Trophoblast cell (in vitro differentiated cells and primary cell): ENCODE measurements around the gene CCDC85C.

Experiments used
- DNase-seq, 2 donors: peaks; one replicate each; pipeline ENCODE4 v3.0.0-alpha.2; 2016
- H2AFZ ChIP-seq: 2 replicates; pipeline ENCODE4 v1.6.1; 2013; ENCODE audit warnings: low read length, moderate library complexity, mild to moderate bottlenecking; ENCODE audit not compliant: insufficient read depth, poor library complexity
- H2AK5ac ChIP-seq: 2 replicates; pipeline ENCODE4 v1.6.1; 2013; ENCODE audit warnings: mild to moderate bottlenecking, low read length
- H2BK120ac ChIP-seq: 2 replicates; pipeline ENCODE4 v1.6.1; 2013; ENCODE audit warnings: low read length, mild to moderate bottlenecking, moderate library complexity; ENCODE audit not compliant: insufficient read depth, poor library complexity
- H2BK12ac ChIP-seq: 2 replicates; pipeline ENCODE4 v1.6.1; 2013; ENCODE audit warnings: mild to moderate bottlenecking, low read length, moderate library complexity
- H2BK5ac ChIP-seq: 2 replicates; pipeline ENCODE4 v1.6.1; 2013; ENCODE audit warnings: low read length, low read depth, moderate library complexity, mild to moderate bottlenecking; ENCODE audit not compliant: poor library complexity
- H3K14ac ChIP-seq: 2 replicates; pipeline ENCODE4 v1.6.1; 2013; ENCODE audit warnings: mild to moderate bottlenecking, low read length
- H3K18ac ChIP-seq: 2 replicates; pipeline ENCODE4 v1.6.1; 2013; ENCODE audit warnings: mild to moderate bottlenecking, low read length
- H3K23ac ChIP-seq: 2 replicates; pipeline ENCODE4 v1.6.1; 2013; ENCODE audit warnings: low read length
- H3K27ac ChIP-seq: 2 replicates; pipeline ENCODE4 v1.5.1; 2013; ENCODE audit warnings: low read depth, mild to moderate bottlenecking, inconsistent platforms, low read length, moderate library complexity
- H3K27me3 ChIP-seq: 2 replicates; pipeline ENCODE4 v1.6.1; 2013; ENCODE audit warnings: inconsistent platforms, mild to moderate bottlenecking, low read length, moderate library complexity; ENCODE audit not compliant: insufficient read depth
- H3K36me3 ChIP-seq, 2 experiments: 1 replicate in 1 of 2; 2 replicates in 1 of 2; pipeline ENCODE4 v1.6.1; 2013; ENCODE audit warnings: low read length in 2 of 2, mild to moderate bottlenecking in 2 of 2, moderate library complexity in 1 of 2; ENCODE audit not compliant: insufficient read depth in 2 of 2, control insufficient read depth in 1 of 2
- H3K4ac ChIP-seq: 2 replicates; pipeline ENCODE4 v1.6.1; 2013; ENCODE audit warnings: low read depth, mild to moderate bottlenecking, low read length, moderate library complexity
- H3K4me1 ChIP-seq, 2 experiments: 1 replicate in 1 of 2; 2 replicates in 1 of 2; pipeline ENCODE4 v1.6.1; 2013; ENCODE audit warnings: low read length in 2 of 2, mild to moderate bottlenecking in 2 of 2, moderate library complexity in 1 of 2; ENCODE audit not compliant: insufficient read depth in 2 of 2, control insufficient read depth in 1 of 2
- H3K4me2 ChIP-seq: 2 replicates; pipeline ENCODE4 v1.6.1; 2013; ENCODE audit warnings: inconsistent platforms, mild to moderate bottlenecking, low read length, moderate library complexity
- H3K4me3 ChIP-seq: 2 replicates; pipeline ENCODE4 v1.5.1; 2013; ENCODE audit warnings: mild to moderate bottlenecking, low read depth, low read length, inconsistent platforms
- H3K79me1 ChIP-seq: one replicate; pipeline ENCODE4 v1.6.1; 2013; ENCODE audit warnings: low read length
- H3K79me2 ChIP-seq: 2 replicates; pipeline ENCODE4 v1.6.1; 2013; ENCODE audit warnings: low read length, mild to moderate bottlenecking; ENCODE audit not compliant: control insufficient read depth, insufficient read depth, poor library complexity
- H3K9ac ChIP-seq: 2 replicates; pipeline ENCODE4 v1.6.1; 2013; ENCODE audit warnings: mild to moderate bottlenecking, low read length
- H3K9me3 ChIP-seq: 2 replicates; pipeline ENCODE4 v1.6.1; 2013; ENCODE audit warnings: low read depth, mild to moderate bottlenecking, control low read depth, inconsistent platforms, low read length; ENCODE audit not compliant: insufficient read depth
- H4K12ac ChIP-seq: 2 replicates; pipeline ENCODE4 v1.6.1; 2013; ENCODE audit warnings: low read depth, mild to moderate bottlenecking, low read length, moderate library complexity
- H4K8ac ChIP-seq: 2 replicates; pipeline ENCODE4 v1.6.1; 2013; ENCODE audit warnings: low read depth, mild to moderate bottlenecking, low read length, moderate library complexity
- H4K91ac ChIP-seq: one replicate; pipeline ENCODE4 v1.6.1; 2013; ENCODE audit warnings: low read depth, mild to moderate bottlenecking, low read length, moderate library complexity
- WGBS: extraction: QIAGEN DNeasy Blood & Tissue Kit; methylation state at CpG from one replicate; pipeline ENCODE4 v1.1.7; 2013; ENCODE audit warnings: missing lambda C conversion rate; ENCODE audit not compliant: insufficient read length, insufficient coverage; ENCODE audit errors: extremely low coverage; 5-methylcytosine and 5-hydroxymethylcytosine counted together

CCDC85C gene

GRCh38 chr14:99518441-99519346 lies 85.3 kb downstream of the CCDC85C start:
- H3K27me3 ChIP-seq = no peaks in the 10 kb centered on the region
- no peak overlapping the region for H2BK120ac ChIP-seq
- peak; percentile 45 to 84 for DNase-seq
- no peak overlapping the region for H4K91ac ChIP-seq
- H2BK12ac ChIP-seq = no peak overlapping the region
- no peak overlapping the region for H3K4me3 ChIP-seq
- H3K36me3 ChIP-seq = peaks cover 12 to 19% of the 10 kb centered on the region in 2 experiments
- WGBS = no CpG with 5 or more reads among the region's 21 CpGs
- H3K4ac ChIP-seq = no peak overlapping the region
- H3K23ac ChIP-seq = no peak overlapping the region
- no peaks in the 10 kb centered on the region for H3K79me2 ChIP-seq
- H2AK5ac ChIP-seq = no peak overlapping the region
- no peak overlapping the region for H2BK5ac ChIP-seq
- no peak overlapping the region for H3K14ac ChIP-seq
- H3K4me1 ChIP-seq = peaks cover 8 to 16% of the 10 kb centered on the region in 2 experiments
- no peaks in the 10 kb centered on the region for H3K9me3 ChIP-seq
- no peak overlapping the region for H3K18ac ChIP-seq
- no peak overlapping the region for H2AFZ ChIP-seq
- no peaks in the 10 kb centered on the region for H3K79me1 ChIP-seq
- no peak overlapping the region for H3K9ac ChIP-seq
- no peak overlapping the region for H3K4me2 ChIP-seq
- no peak overlapping the region for H3K27ac ChIP-seq
- H4K8ac ChIP-seq = no peak overlapping the region
- H4K12ac ChIP-seq = no peak overlapping the region

- WGBS = no CpG with 5 or more reads among the region's 16 CpGs
Measured at GRCh38 chr14:99517643-99518381, 86.2 kb downstream of the CCDC85C start.

GRCh38 chr14:99516871-99517642 lies 87.0 kb downstream of the CCDC85C start:
- H2AFZ ChIP-seq = no peak overlapping the region
- no peak overlapping the region for H3K14ac ChIP-seq
- peaks cover 0 to 2% of the 10 kb centered on the region in 2 experiments for H3K4me1 ChIP-seq
- no peaks in the 10 kb centered on the region for H3K79me1 ChIP-seq
- H3K79me2 ChIP-seq = no peaks in the 10 kb centered on the region
- no CpG with 5 or more reads among the region's 14 CpGs for WGBS
- no peak overlapping the region for H3K9ac ChIP-seq
- H3K4ac ChIP-seq = no peak overlapping the region
- H3K36me3 ChIP-seq = peaks cover 27 to 33% of the 10 kb centered on the region in 2 experiments
- no peak overlapping the region for H3K18ac ChIP-seq
- H4K12ac ChIP-seq = no peak overlapping the region
- H3K27me3 ChIP-seq = no peaks in the 10 kb centered on the region
- H3K27ac ChIP-seq = no peak overlapping the region
- H2AK5ac ChIP-seq = no peak overlapping the region
- no peak overlapping the region for H3K4me3 ChIP-seq
- no peak overlapping the region for H4K91ac ChIP-seq
- H3K4me2 ChIP-seq = no peak overlapping the region
- no peak overlapping the region for H2BK120ac ChIP-seq
- no peak overlapping the region for H2BK5ac ChIP-seq
- no peak overlapping the region for H4K8ac ChIP-seq
- no peak overlapping the region for H2BK12ac ChIP-seq
- H3K23ac ChIP-seq = no peak overlapping the region
- DNase-seq = peak; percentile 33 to 36
- no peaks in the 10 kb centered on the region for H3K9me3 ChIP-seq

More at GRCh38 chr14:99517643-99518381, 86.2 kb downstream of the CCDC85C start:
- H3K14ac ChIP-seq = no peak overlapping the region
- no peaks in the 10 kb centered on the region for H3K79me2 ChIP-seq
- no peak overlapping the region for H3K18ac ChIP-seq
- H2AK5ac ChIP-seq = no peak overlapping the region
- no peak overlapping the region for H3K4me2 ChIP-seq
- no peaks in the 10 kb centered on the region for H3K79me1 ChIP-seq
- no peak overlapping the region for H3K9ac ChIP-seq
- no peaks in the 10 kb centered on the region for H3K9me3 ChIP-seq
- DNase-seq = no peak
- no peak overlapping the region for H3K4me3 ChIP-seq
- H2BK12ac ChIP-seq = no peak overlapping the region
- peaks cover 3 to 9% of the 10 kb centered on the region in 2 experiments for H3K4me1 ChIP-seq
- no peaks in the 10 kb centered on the region for H3K27me3 ChIP-seq
- H2BK120ac ChIP-seq = no peak overlapping the region
- no peak overlapping the region for H2AFZ ChIP-seq
- no peak overlapping the region for H3K4ac ChIP-seq
- peaks cover 21 to 27% of the 10 kb centered on the region in 2 experiments for H3K36me3 ChIP-seq
- H4K8ac ChIP-seq = no peak overlapping the region
- no peak overlapping the region for H2BK5ac ChIP-seq
- H4K91ac ChIP-seq = no peak overlapping the region
- H4K12ac ChIP-seq = no peak overlapping the region
- H3K27ac ChIP-seq = no peak overlapping the region
- H3K23ac ChIP-seq = no peak overlapping the region

- H3K23ac ChIP-seq = no peak overlapping the region
- no peak overlapping the region for H3K4me3 ChIP-seq
- no peak overlapping the region for H3K14ac ChIP-seq
- no peak overlapping the region for H2BK5ac ChIP-seq
- H2BK12ac ChIP-seq = no peak overlapping the region
- no peak overlapping the region for H2AFZ ChIP-seq
- H2AK5ac ChIP-seq = no peak overlapping the region
- H3K79me1 ChIP-seq = no peaks in the 10 kb centered on the region
- WGBS = no CpG with 5 or more reads among the region's 24 CpGs
- no peak overlapping the region for H3K9ac ChIP-seq
- H3K27me3 ChIP-seq = no peaks in the 10 kb centered on the region
- no peak overlapping the region for H3K27ac ChIP-seq
- no peak overlapping the region for H2BK120ac ChIP-seq
- DNase-seq = no peak
- H4K8ac ChIP-seq = no peak overlapping the region
- no peaks in the 10 kb centered on the region for H3K79me2 ChIP-seq
- H3K4ac ChIP-seq = no peak overlapping the region
- peaks cover 34 to 40% of the 10 kb centered on the region in 2 experiments for H3K36me3 ChIP-seq
- H4K12ac ChIP-seq = no peak overlapping the region
- H3K4me2 ChIP-seq = no peak overlapping the region
- H3K9me3 ChIP-seq = no peaks in the 10 kb centered on the region
- H4K91ac ChIP-seq = no peak overlapping the region
- no peak overlapping the region for H3K18ac ChIP-seq
- no peaks in the 10 kb centered on the region for H3K4me1 ChIP-seq
Measured at GRCh38 chr14:99516156-99516870, 87.7 kb downstream of the CCDC85C start.
